Stimulated activated CD8-positive, alpha-beta memory T cell treated with anti-CD3 and anti-CD28 coated beads, Interleukin-4, amount 100 ng/mL, for 4 hours (primary cell): ENCODE data around the gene POU4F2.

Source experiments
- DNase-seq, 2 donors: peaks; one replicate each; pipeline ENCODE4 v3.0.0-alpha.2; 2020; ENCODE audit warnings: low read depth in 2 of 2, low spot score in 1 of 2

POU4F2 gene

DNA sequence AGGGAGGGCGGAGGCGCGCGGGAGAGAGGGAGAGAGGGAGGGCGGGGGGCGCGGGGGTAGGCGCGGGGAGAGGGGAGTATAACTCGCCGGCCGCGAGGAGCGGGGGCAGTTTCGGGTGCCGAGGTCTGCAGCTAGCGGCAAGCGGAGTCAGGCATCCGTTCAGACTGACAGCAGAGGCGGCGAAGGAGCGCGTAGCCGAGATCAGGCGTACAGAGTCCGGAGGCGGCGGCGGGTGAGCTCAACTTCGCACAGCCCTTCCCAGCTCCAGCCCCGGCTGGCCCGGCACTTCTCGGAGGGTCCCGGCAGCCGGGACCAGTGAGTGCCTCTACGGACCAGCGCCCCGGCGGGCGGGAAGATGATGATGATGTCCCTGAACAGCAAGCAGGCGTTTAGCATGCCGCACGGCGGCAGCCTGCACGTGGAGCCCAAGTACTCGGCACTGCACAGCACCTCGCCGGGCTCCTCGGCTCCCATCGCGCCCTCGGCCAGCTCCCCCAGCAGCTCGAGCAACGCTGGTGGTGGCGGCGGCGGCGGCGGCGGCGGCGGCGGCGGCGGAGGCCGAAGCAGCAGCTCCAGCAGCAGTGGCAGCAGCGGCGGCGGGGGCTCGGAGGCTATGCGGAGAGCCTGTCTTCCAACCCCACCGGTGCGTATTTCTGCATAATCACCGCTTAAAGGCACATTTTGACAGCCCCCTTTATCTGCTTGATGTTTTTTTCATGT, at the start of gene POU4F2:
Gene POU4F2 (plus strand): TSS at position 108 of the 720 bp plus-strand sequence. CDS start 248 bp downstream, at position 356.
- no peak for DNase-seq

DNA sequence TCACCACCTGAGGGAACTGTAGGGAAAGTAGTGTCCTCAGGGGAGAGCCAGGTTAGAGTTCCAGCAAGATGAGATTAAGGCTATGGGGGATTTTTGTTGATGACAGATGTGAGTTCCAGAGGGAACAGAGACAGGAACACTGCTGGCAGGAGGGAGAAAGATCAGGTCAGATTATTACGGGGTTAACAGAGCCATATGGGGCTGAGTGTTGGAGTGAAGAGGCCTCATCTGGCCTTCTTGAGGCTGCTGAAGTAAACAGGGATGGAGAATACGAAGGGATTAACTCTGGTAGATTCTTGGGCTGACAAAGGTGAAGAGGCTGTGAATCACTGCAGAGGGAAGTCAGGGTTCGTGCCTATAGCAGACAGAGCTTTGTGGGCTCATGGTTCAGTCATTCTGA, 47.9 kb upstream of the POU4F2 start:
- no peak for DNase-seq

DNA sequence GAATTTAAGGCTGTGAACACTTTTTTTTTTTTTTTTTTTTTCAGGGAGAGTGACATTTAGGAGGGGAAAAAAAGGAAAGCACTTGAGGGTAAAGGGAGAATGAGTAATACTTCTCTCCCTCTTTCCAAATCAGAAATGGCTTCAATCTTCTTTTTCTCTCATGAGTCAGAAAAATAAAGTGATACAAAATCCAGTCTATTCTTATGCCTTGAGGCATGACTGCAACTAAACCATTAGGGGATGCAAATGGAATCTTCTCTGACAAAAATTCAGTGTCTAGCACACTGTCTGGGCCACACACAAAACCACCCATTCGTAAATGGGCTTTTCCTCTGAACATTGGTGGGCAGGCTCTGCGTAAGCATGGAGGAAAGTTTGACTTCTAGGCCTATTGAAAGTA, 46.7 kb upstream of the POU4F2 start:
- no peak for DNase-seq

DNA sequence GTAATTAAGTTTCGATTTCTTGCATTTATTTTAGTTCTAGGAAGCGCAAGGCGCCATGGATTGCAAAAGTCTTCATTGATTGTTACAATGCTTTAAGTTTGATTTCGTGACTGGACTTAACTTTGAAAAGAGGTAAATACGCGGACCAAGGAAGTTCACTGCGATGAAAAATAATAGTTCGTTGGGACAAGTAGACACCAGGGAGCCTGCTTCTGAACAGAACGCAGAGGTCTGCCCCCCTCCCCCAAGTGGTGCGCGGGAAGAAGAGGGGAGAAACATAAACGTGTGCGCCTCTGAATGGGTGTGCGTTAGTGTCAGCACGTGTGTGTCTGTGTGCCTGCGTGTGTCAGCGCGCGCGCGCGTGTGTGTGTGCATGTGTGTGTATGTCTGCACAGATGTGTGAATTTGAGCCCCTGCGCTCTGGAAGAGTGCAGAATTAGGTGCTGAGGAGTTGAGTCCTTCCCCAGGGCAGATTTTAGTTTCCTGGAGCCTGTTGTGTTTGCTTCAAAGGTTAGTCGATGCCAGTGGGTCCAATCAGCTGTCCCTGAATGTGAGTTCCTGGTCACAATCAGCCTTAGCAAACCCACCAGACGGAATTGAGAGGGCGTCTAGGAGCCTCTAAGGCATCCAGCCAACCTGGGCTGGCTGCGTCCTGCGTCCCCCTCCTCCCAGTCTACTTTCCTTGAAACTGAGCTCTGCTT, 5.8 kb upstream of the POU4F2 start:
- DNase-seq: no peak

DNA sequence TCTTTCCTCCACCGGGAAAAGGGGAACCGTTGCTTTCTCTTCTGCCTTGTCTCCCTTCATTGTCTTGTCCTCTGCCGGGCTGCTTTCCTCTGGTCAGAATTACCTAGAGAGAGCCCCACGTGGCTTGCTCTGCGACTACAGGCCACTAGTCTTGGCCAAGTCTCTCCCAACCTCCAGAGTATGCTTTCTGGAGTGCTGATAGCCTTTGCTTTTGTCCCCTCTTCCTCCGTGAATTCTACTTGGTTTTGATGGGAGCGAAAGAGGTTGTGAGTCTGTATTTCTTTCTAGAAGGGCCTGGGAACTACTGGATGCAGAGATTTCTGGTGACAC, 5.3 kb upstream of the POU4F2 start:
- no peak for DNase-seq

- DNase-seq: no peak
Observed at GRCh38 chr4:146634825-146635224, 3.9 kb upstream of the POU4F2 start.

DNA sequence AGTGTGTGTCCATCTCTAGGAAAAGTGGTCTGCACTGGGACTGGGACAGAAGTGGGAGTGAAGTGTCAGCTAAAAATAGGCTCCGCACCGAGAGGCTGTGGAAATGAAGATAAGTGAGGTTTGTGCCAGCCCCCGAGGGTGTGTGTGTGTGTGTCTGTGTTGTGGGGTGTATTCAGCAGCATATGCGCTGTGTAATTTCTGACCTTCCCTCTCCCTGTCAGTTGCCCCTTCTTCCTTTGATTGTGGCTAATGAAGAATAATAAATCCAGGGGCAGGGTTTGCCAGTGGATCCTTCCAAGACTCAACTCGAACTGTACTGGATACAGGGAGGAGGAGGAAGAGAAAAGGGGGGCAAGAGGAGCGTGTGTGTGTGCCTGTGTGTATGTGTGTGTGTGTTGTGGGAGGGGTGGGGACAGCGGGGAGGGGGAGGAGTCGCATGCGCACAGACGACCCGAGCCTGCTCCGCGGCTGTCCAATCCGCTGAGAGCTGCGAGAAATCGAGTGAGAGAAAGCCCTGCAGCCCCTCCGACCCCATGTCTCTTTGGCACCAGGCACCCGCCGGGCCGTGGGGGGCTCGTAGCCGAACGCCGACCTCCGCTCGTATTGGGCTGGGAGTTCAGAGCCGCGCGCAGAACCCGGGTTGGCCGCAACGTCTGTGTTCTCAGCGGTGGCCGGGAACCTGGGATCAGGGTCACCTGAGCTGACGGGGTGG, 916 bp upstream of the POU4F2 start:
- DNase-seq: no peak

- DNase-seq: no peak
Observed at GRCh38 chr4:146638333-146638785, 334 bp upstream of the POU4F2 start.

DNA sequence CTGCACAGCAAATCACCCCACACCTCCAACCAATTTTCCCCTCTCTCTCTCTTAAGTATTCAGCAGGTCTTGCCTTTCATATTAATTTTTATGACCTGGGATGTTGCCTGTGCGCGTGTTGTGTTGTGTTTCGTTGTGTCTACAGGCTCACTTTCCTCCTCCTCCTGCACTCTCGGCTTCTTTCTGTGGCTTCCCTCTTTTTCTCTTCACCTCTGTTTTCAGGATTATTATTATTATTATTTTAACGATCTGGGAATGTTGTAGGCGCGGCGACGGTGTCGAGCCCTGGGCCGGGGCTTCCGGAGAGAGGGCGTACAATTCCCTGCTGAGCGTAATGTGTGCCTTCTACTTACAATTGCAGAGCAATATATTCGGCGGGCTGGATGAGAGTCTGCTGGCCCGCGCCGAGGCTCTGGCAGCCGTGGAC, 826 bp downstream of the POU4F2 start:
- no peak for DNase-seq

DNA sequence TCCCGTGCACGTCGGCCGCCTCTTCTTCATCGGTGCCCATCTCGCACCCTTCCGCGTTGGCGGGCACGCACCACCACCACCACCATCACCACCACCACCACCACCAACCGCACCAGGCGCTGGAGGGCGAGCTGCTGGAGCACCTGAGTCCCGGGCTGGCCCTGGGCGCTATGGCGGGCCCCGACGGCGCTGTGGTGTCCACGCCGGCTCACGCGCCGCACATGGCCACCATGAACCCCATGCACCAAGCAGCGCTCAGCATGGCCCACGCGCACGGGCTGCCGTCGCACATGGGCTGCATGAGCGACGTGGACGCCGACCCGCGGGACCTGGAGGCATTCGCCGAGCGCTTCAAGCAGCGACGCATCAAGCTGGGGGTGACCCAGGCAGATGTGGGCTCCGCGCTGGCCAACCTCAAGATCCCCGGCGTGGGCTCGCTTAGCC, 1.4 kb downstream of the POU4F2 start:
- no peak for DNase-seq

GRCh38 chr4:146640465-146641061, 1.9 kb downstream of the POU4F2 start:
- DNase-seq: no peak

DNA sequence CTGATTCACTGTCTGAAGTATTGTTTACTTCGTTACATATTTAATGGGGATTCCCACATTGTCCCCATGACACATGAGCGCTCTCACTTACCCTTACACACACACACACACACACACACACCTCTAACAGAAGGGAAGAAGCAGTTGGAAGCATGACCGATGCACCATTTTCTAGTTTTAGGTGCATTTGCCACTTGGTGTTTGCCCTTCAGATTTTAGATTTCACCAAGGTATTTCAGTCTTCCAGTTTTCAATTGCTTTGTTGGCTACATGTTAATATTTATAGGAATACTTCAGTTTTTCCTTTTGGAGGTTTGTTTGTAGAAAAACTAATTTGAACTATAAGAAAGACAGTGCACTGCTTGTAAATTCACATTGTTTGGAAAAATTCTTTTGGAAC, 3.1 kb downstream of the POU4F2 start:
- no peak for DNase-seq

GRCh38 chr4:146643812-146644401, 5.2 kb downstream of the POU4F2 start:
- no peak for DNase-seq

- no peak for DNase-seq
Observed at GRCh38 chr4:146645921-146646320, 7.2 kb downstream of the POU4F2 start.

- no peak for DNase-seq
Observed at GRCh38 chr4:146646593-146647325, 8.1 kb downstream of the POU4F2 start.

DNA sequence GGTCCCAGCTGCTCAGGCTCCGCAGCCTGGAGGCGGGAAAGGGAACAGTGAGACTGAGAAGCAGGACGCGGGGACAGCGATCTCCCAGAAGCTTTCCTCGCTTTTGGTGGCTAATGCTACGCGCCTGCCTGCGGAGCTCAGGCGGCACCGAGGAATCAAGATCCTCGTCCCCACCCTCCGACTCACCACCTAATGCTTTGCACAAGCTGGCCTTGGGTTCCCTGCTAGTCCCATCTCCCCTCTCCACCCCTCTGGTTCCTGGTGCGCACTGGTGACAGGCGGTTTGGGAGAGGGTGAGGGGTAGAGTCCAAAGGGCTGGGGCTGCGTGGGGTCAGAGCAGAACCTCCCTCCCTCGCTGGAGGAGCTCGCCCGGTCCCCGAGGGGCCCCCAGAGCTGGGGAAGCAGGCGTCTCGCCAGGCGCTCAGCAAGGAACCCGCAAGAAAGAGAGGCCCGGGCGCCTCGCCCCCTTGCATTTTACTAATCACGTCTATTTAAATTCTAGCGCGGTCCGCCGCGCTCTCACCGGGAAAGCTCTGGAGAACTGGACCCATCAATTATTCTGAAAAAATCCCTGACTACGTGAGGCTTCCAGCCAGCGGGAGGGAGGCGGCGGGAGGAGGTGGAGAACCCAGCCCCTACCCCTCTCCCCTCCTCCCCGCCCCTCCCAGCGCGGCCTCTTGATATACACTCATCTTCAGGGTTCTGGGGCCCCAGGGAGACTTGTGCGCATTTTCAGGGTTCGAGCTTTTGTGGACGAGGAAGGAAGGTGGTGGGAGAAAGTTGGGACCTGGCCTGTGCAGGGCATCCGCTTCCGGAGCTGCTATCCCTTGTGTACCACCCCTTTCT, 9.1 kb downstream of the POU4F2 start:
- no peak for DNase-seq

- DNase-seq: no peak
Observed at GRCh38 chr4:146648461-146648783, 9.7 kb downstream of the POU4F2 start.

- DNase-seq: no peak
Observed at GRCh38 chr4:146649232-146649631, 10.5 kb downstream of the POU4F2 start.

DNA sequence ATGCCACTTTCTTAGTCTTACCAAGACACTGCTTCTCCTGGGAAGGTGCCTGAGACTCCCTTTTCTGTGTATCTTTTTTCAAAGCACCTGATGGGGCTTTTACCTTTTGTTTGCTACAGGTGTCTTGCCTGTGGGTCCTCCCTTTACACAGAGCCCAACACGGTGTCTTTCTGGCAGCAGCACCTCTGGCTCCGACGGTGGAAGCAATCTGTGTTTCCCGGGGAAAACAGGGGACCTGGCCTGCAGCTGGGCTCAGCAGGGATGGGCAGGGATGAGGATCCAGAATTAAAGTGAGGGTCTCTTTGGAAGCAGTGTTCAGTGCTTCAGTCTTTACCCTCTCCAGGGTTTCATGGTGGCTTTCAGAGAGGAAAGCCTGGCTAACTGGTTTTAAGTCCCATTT, 11.3 kb downstream of the POU4F2 start:
- no peak for DNase-seq
